ENCODE data around the gene MALT1.
A peak's percentile ranks its signal among the peaks of the same experiment; 100 is the strongest.

Gene MALT1

GRCh38 chr18:58781627-58782194, 110.4 kb downstream of the MALT1 start:
- peak; percentile 62 for DNase-seq (ENCODE audit: low read depth)
- TF ChIP-seq CTCF (IDR thresholded peaks at IDR 0.05; ENCODE audit: low read depth, low read length, missing control alignments) = peak; percentile 84
- H3K4me3 ChIP-seq (ENCODE audit: low read depth, low read length) = no peak overlapping the region

DNA sequence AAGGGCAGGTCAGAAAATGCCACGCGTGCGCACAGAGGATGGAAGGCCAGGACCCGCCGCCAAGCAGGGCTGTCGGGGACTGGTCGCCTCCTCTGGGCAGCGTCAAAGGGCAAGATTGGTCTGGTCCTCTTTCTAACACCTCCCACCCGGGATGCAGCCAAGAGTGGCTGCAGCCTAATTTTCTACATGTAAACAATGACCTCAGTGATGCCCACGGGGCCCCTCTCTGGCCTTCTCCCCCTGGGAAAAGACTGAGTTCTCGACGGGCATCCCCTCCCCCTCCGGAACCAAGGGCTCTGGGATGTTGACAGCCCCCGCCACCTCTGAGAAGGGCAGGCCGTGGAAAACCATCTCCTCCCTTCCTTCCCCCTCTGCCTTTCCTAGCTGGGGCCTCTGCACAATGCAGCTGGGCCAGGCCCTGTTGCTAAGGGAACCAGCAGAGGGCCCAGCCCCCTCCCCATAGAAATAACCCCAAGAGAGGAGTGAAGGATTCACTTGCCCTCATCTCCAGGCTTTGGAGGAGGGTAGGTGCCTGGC, 113.4 kb downstream of the MALT1 start:
- TF ChIP-seq CTCF (IDR thresholded peaks at IDR 0.05; ENCODE audit: low read depth, low read length, missing control alignments) = no peak
- DNase-seq (ENCODE audit: low read depth) = no peak
- no peak overlapping the region for H3K4me3 ChIP-seq (ENCODE audit: low read depth, low read length)

- TF ChIP-seq CTCF (IDR thresholded peaks at IDR 0.05; ENCODE audit: low read depth, low read length, missing control alignments) = no peak
- H3K4me3 ChIP-seq (ENCODE audit: low read depth, low read length) = no peak overlapping the region
- no peak for DNase-seq (ENCODE audit: low read depth)
These were observed 114.0 kb downstream of the MALT1 start for GRCh38 chr18:58785171-58785805.

DNA sequence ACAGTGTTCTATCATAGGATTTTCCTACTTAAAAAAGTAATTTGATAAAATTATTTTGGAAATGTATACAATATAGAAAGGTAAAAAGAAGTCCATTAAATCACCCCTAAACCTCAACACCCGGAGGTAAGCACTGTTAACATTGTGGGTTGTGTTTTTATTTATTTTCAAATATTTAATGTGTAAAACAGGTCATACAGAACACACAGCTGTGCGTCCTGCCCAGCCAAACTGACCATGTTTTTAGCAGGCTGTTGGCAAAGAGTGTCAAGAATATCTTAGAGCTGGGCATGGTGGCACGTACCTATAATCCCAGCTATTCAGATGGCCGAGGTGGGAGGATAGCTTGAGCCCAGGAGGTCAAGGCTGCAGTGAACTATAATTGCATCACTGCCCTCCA, 114.6 kb downstream of the MALT1 start:
- H3K4me3 ChIP-seq (ENCODE audit: low read depth, low read length) = no peak overlapping the region
- no peak for DNase-seq (ENCODE audit: low read depth)
- no peak for TF ChIP-seq CTCF (IDR thresholded peaks at IDR 0.05; ENCODE audit: low read depth, low read length, missing control alignments)

GRCh38 chr18:58787536-58788149, 116.4 kb downstream of the MALT1 start:
- no peak overlapping the region for H3K4me3 ChIP-seq (ENCODE audit: low read depth, low read length)
- TF ChIP-seq CTCF (IDR thresholded peaks at IDR 0.05; ENCODE audit: low read depth, low read length, missing control alignments) = no peak
- DNase-seq (ENCODE audit: low read depth) = no peak

DNA sequence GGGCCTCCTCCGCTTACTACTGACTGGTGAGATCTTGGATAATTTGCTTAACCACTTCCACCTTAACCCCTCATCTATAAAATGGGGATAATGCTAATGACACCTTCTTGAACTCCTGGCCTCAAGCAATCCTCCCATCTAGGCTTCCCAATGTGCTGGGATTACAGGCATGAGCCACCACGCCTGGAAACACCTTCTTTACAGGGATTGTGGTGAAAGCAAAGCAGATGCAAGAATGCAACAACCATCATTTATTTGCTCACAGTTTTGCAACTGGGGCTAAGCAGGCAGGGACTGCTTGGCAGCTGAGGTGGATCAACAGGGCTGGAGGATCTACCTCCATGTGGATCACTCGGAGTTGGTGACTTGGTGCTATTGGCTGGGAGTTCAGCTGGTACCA, 117.2 kb downstream of the MALT1 start:
- H3K4me3 ChIP-seq (ENCODE audit: low read depth, low read length) = no peak overlapping the region
- DNase-seq (ENCODE audit: low read depth) = no peak
- TF ChIP-seq CTCF (IDR thresholded peaks at IDR 0.05; ENCODE audit: low read depth, low read length, missing control alignments) = no peak

All from GM12864 (cell line).